NB4 (cell line): Measurements from ENCODE around the gene SF3B5.

ENCODE experiments used
- CTCF ChIP-seq: IDR thresholded peaks from one replicate; pipeline ENCODE4 v1.5.1; 2012; ENCODE audit warnings: low read depth, low read length
- MAX ChIP-seq: IDR thresholded peaks from 2 replicates; pipeline ENCODE4 v1.6.1; 2011; ENCODE audit warnings: low read depth, low read length
- POLR2A ChIP-seq: IDR thresholded peaks from 2 replicates; pipeline ENCODE4 v1.6.1; 2011; ENCODE audit warnings: mild to moderate bottlenecking; ENCODE audit not compliant: insufficient read length; ENCODE audit errors: extremely low read depth

GRCh38 chr6:144122861-144123260 is 27.5 kb upstream of the SF3B5 start:
- TF ChIP-seq CTCF (no peak), POLR2A (no peak), MAX (no peak)
